NCI-H226 (cell line): Measurements from ENCODE around the gene MTMR2.
A peak's percentile ranks its signal among the peaks of the same experiment; 100 is the strongest.
"Not testable (repeated sequence)": the region's sequence is repeated elsewhere in the genome, so short reads cannot be mapped to it uniquely, and the experiment has no call there.

Experiments used
- DNase-seq: peaks from one replicate; pipeline ENCODE4 v3.0.0-alpha.2; 2015

Gene MTMR2

GRCh38 chr11:95883381-95883780, 40.5 kb downstream of the MTMR2 start:
- no peak for DNase-seq

GRCh38 chr11:95877291-95877690, 46.6 kb downstream of the MTMR2 start:
- DNase-seq, result peak; percentile 85

GRCh38 chr11:95870877-95871276, 53.0 kb downstream of the MTMR2 start:
- not testable (repeated sequence) for DNase-seq

- DNase-seq, result no peak
Observed at GRCh38 chr11:95867105-95867504, 56.8 kb downstream of the MTMR2 start.

- peak; percentile 10 for DNase-seq
Observed at GRCh38 chr11:95863486-95864140, 60.3 kb downstream of the MTMR2 start.

- DNase-seq, result not testable (repeated sequence)
Observed at GRCh38 chr11:95860024-95860423, 63.9 kb downstream of the MTMR2 start.

GRCh38 chr11:95854362-95854761, 69.5 kb downstream of the MTMR2 start:
- not testable (repeated sequence) for DNase-seq

GRCh38 chr11:95853862-95854261, 70.0 kb downstream of the MTMR2 start:
- DNase-seq, result no peak

- DNase-seq, result no peak
Observed at GRCh38 chr11:95853138-95853537, 70.8 kb downstream of the MTMR2 start.

- no peak for DNase-seq
Observed at GRCh38 chr11:95850137-95850536, 73.8 kb downstream of the MTMR2 start.

GRCh38 chr11:95849087-95849825, 74.7 kb downstream of the MTMR2 start:
- peak; percentile 61 for DNase-seq

- no peak for DNase-seq
Observed at GRCh38 chr11:95845167-95845566, 78.7 kb downstream of the MTMR2 start.

GRCh38 chr11:95835768-95836488, 88.0 kb downstream of the MTMR2 start:
- peak; percentile 74 for DNase-seq

GRCh38 chr11:95835351-95835750, 88.6 kb downstream of the MTMR2 start:
- DNase-seq, result no peak

GRCh38 chr11:95833378-95833777, 90.5 kb downstream of the MTMR2 start:
- DNase-seq, result no peak

- peak; percentile 67 for DNase-seq
Observed at GRCh38 chr11:95832763-95833162, 91.1 kb downstream of the MTMR2 start.

GRCh38 chr11:95831198-95831883, 92.6 kb downstream of the MTMR2 start:
- DNase-seq, result peak; percentile 77

GRCh38 chr11:95829580-95830259, 94.2 kb downstream of the MTMR2 start:
- peak; percentile 68 for DNase-seq

GRCh38 chr11:95827696-95828095, 96.2 kb downstream of the MTMR2 start:
- no peak for DNase-seq

GRCh38 chr11:95821640-95822039, 102.3 kb downstream of the MTMR2 start:
- peak; percentile 60 for DNase-seq

- no peak for DNase-seq
Observed at GRCh38 chr11:95816037-95816436, 107.9 kb downstream of the MTMR2 start.

GRCh38 chr11:95811052-95811451, 112.9 kb downstream of the MTMR2 start:
- not testable (repeated sequence) for DNase-seq

- DNase-seq, result not testable (repeated sequence)
Observed at GRCh38 chr11:95806464-95806863, 117.4 kb downstream of the MTMR2 start.
